GM12801 (cell line): ENCODE data around the gene SLC12A8.

Source experiments
- CTCF ChIP-seq: IDR thresholded peaks from one replicate; pipeline ENCODE4 v1.5.1; 2011; ENCODE audit warnings: control low read depth; ENCODE audit not compliant: insufficient read length; ENCODE audit errors: extremely low read depth

SLC12A8 gene

GRCh38 chr3:125219261-125219701, 6.7 kb upstream of the SLC12A8 start:
- no peak for TF ChIP-seq CTCF

- TF ChIP-seq CTCF, result no peak
Observed at GRCh38 chr3:125214738-125215137, 2.2 kb upstream of the SLC12A8 start.

GRCh38 chr3:125213946-125214542, 1.5 kb upstream of the SLC12A8 start:
- no peak for TF ChIP-seq CTCF

DNA sequence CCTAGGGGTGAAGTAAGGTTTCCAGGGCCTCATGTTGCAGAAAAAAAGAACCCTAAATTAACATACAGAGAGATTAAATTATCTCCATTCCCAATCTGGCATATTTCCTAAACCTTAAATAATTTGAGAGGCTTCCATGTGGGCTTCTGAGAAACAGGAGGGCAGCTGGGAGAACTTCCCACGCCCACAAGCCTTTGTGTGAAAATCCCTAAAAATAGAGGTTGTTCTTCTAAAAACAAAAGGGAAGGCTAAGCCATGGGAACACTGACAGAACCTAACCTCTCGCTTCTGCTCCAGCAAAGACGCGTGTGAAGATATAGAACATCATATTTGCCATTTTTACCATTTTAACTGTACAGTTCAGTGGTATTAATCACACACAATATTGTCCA, 812 bp upstream of the SLC12A8 start:
- TF ChIP-seq CTCF, result no peak

DNA sequence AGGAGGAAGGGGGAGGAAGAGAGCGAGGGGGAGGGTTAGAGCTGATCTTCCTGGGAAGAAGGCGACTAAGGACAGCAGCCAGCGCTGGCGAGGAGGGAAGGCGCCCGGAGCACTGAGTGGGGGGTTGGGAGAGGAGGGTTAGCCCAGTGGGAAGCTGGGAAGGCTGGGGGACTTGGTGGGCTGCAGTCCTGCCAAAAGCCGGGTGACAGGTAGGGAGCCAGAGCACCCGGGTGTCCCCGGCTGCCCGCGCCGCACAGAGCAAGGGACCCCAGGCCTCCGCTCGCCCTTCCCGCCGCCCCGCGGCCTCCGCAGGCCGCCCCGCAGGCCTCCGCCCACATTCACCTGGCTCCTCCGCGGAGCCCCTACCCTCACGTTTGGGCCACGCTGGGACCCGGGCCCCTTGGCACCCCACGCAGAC, 448 bp downstream of the SLC12A8 start:
- no peak for TF ChIP-seq CTCF

- no peak for TF ChIP-seq CTCF
Observed at GRCh38 chr3:125211523-125212090, 941 bp downstream of the SLC12A8 start.

GRCh38 chr3:125207949-125208568, 4.5 kb downstream of the SLC12A8 start:
- no peak for TF ChIP-seq CTCF
